ENCODE results near the gene ZNRF3. TPM values are rescaled to one million over a fixed set of nuclear protein-coding genes. Genes with fewer than 3 reads are reported as not detected.

The ZNRF3 gene
- total and polyA plus RNA-seq, 2 donors (not counting 1 experiment from before 2014, with no cell fraction given), result 0.21 to 0.71 TPM

- Mint-ChIP-seq H3K27me3 (no peaks in the 10 kb centered on the region), H3K4me3 (no peak overlapping the region), H3K9me3 (ENCODE audit: insufficient read depth) (no peaks in the 10 kb centered on the region), H3K4me1 (no peaks in the 10 kb centered on the region), H3K27ac (no peak overlapping the region)
- ATAC-seq (ENCODE audit: low read depth), result no peak
- 100% methylated on average over 1 of the region's 3 CpGs for WGBS (ENCODE audit: insufficient coverage)
- intact Hi-C loops (cut with micrococcal nuclease), result no loop called here
- no peak for TF ChIP-seq CTCF (IDR thresholded peaks at IDR 0.05)
- no peak for DNase-seq
- peaks cover 0 to 2% (median 0%) of the 10 kb centered on the region in 3 donors for H3K9me3 ChIP-seq (ENCODE audit: control extremely low read depth in 1 of 3, control insufficient read depth in 2 of 3, insufficient read depth in 1 of 3, low read length in 2 of 3)
- CTCF ChIA-PET, result interaction anchor here (1.4 kb wide), 1 partner anchor 371 kb away, joined by 3 read pairs; no protein-coding TSS in a partner anchor
- H4K20me1 ChIP-seq (ENCODE audit: control insufficient read depth, insufficient read depth, low read length, poor library complexity, severe bottlenecking), result no peaks in the 10 kb centered on the region
- no peak overlapping the region for H2AFZ ChIP-seq (ENCODE audit: insufficient read depth, low read depth, low read length, poor library complexity, severe bottlenecking)
- POLR2A ChIA-PET, result no interaction called here
- no peaks in the 10 kb centered on the region for H3K4me1 ChIP-seq (ENCODE audit: control insufficient read depth in 2 of 2, insufficient read depth in 2 of 2, low read length in 2 of 2)
- no peaks in the 10 kb centered on the region for H3K36me3 ChIP-seq (replicated peaks in 1 of 2; ENCODE audit: control extremely low read depth in 1 of 2, control insufficient read depth in 1 of 2, extremely low read depth in 1 of 2, insufficient read depth in 2 of 2, low read length in 1 of 2)
- no peaks in the 10 kb centered on the region for H3K79me2 ChIP-seq (ENCODE audit: control insufficient read depth, insufficient read depth, low read length)
- no peak overlapping the region for H3K4me2 ChIP-seq (replicated peaks; ENCODE audit: low read depth, low read length, poor library complexity, severe bottlenecking)
- no peak overlapping the region for H3K9ac ChIP-seq (ENCODE audit: low read length)
- H3K27ac ChIP-seq (ENCODE audit: low read length in 2 of 2), result no peak overlapping the region
- H3K4me3 ChIP-seq (ENCODE audit: control extremely low read depth in 1 of 5, extremely low read depth in 1 of 5, insufficient read depth in 1 of 5, low read depth in 2 of 5, low read length in 4 of 5), result no peak overlapping the region
- H3K27me3 ChIP-seq (replicated peaks in 1 of 4; ENCODE audit: control extremely low read depth in 1 of 4, control insufficient read depth in 3 of 4, insufficient read depth in 4 of 4, low read length in 3 of 4), result no peaks in the 10 kb centered on the region
Measured at GRCh38 chr22:28874061-28874460, 9.3 kb upstream of the ZNRF3 start.

GRCh38 chr22:28874811-28875320 lies 8.5 kb upstream of the ZNRF3 start:
- Histone ChIP-seq H3K79me2 (ENCODE audit: control insufficient read depth, insufficient read depth, low read length) (no peaks in the 10 kb centered on the region), H3K36me3 (replicated peaks in 1 of 2; ENCODE audit: control extremely low read depth in 1 of 2, control insufficient read depth in 1 of 2, extremely low read depth in 1 of 2, insufficient read depth in 2 of 2, low read length in 1 of 2) (no peaks in the 10 kb centered on the region), H2AFZ (ENCODE audit: insufficient read depth, low read depth, low read length, poor library complexity, severe bottlenecking) (no peak overlapping the region), H3K27ac (ENCODE audit: low read length in 2 of 2) (no peak overlapping the region), H3K4me1 (ENCODE audit: control insufficient read depth in 2 of 2, insufficient read depth in 2 of 2, low read length in 2 of 2) (no peaks in the 10 kb centered on the region), H3K4me2 (replicated peaks; ENCODE audit: low read depth, low read length, poor library complexity, severe bottlenecking) (no peak overlapping the region), H3K27me3 (replicated peaks in 1 of 4; ENCODE audit: control extremely low read depth in 1 of 4, control insufficient read depth in 3 of 4, insufficient read depth in 4 of 4, low read length in 3 of 4) (no peaks in the 10 kb centered on the region), H4K20me1 (ENCODE audit: control insufficient read depth, insufficient read depth, low read length, poor library complexity, severe bottlenecking) (no peaks in the 10 kb centered on the region), H3K9me3 (ENCODE audit: control extremely low read depth in 1 of 3, control insufficient read depth in 2 of 3, insufficient read depth in 1 of 3, low read length in 2 of 3) (no peaks in the 10 kb centered on the region), H3K9ac (ENCODE audit: low read length) (no peak overlapping the region), H3K4me3 (ENCODE audit: control extremely low read depth in 1 of 5, extremely low read depth in 1 of 5, insufficient read depth in 1 of 5, low read depth in 2 of 5, low read length in 4 of 5) (no peak overlapping the region)
- WGBS (ENCODE audit: insufficient coverage), result 100% methylated on average over 1 of the region's 2 CpGs
- ATAC-seq (ENCODE audit: low read depth) (no peak), DNase-seq (no peak)
- TF ChIP-seq CTCF (IDR thresholded peaks at IDR 0.05) (no peak), EZH2 (IDR thresholded peaks at IDR 0.05; ENCODE audit: borderline replicate concordance, insufficient read depth, low read depth, low read length, poor library complexity, severe bottlenecking) (no peak)
- no peak overlapping the region for H3K27ac Mint-ChIP-seq
- H3K27me3 Mint-ChIP-seq, result no peaks in the 10 kb centered on the region
- ChIA-PET POLR2A (no interaction called here), CTCF (no interaction called here)
- peaks cover 2% of the 10 kb centered on the region for H3K4me1 Mint-ChIP-seq
- H3K9me3 Mint-ChIP-seq (ENCODE audit: insufficient read depth), result no peaks in the 10 kb centered on the region
- intact Hi-C loops (cut with micrococcal nuclease), result no loop called here
- no peak overlapping the region for H3K4me3 Mint-ChIP-seq
